ENCODE measurements around the gene TTC7B.

- TF ChIP-seq, protein P1, sequence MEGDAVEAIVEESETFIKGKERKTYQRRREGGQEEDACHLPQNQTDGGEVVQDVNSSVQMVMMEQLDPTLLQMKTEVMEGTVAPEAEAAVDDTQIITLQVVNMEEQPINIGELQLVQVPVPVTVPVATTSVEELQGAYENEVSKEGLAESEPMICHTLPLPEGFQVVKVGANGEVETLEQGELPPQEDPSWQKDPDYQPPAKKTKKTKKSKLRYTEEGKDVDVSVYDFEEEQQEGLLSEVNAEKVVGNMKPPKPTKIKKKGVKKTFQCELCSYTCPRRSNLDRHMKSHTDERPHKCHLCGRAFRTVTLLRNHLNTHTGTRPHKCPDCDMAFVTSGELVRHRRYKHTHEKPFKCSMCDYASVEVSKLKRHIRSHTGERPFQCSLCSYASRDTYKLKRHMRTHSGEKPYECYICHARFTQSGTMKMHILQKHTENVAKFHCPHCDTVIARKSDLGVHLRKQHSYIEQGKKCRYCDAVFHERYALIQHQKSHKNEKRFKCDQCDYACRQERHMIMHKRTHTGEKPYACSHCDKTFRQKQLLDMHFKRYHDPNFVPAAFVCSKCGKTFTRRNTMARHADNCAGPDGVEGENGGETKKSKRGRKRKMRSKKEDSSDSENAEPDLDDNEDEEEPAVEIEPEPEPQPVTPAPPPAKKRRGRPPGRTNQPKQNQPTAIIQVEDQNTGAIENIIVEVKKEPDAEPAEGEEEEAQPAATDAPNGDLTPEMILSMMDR (conservative IDR thresholded peaks at IDR 0.05): no peak
- no peak for TF ChIP-seq ZFX (IDR thresholded peaks at IDR 0.05)
Measured at GRCh38 chr14:90842726-90843125, 26.5 kb upstream of the TTC7B start.

Measured in C4-2B (cell line).